GM21825 (cell line): Measurements from ENCODE around the gene TSFM.
"Not testable (repeated sequence)": the region's sequence is repeated elsewhere in the genome, so short reads cannot be mapped to it uniquely, and the experiment has no call there.

Experiments used
- ATAC-seq: cut with Tn5 transposase; IDR thresholded peaks from one replicate; pipeline ENCODE4 v1.9.1; 2021; ENCODE audit warnings: mild to moderate bottlenecking, moderate library complexity; ENCODE audit not compliant: unreplicated experiment

The TSFM gene

DNA sequence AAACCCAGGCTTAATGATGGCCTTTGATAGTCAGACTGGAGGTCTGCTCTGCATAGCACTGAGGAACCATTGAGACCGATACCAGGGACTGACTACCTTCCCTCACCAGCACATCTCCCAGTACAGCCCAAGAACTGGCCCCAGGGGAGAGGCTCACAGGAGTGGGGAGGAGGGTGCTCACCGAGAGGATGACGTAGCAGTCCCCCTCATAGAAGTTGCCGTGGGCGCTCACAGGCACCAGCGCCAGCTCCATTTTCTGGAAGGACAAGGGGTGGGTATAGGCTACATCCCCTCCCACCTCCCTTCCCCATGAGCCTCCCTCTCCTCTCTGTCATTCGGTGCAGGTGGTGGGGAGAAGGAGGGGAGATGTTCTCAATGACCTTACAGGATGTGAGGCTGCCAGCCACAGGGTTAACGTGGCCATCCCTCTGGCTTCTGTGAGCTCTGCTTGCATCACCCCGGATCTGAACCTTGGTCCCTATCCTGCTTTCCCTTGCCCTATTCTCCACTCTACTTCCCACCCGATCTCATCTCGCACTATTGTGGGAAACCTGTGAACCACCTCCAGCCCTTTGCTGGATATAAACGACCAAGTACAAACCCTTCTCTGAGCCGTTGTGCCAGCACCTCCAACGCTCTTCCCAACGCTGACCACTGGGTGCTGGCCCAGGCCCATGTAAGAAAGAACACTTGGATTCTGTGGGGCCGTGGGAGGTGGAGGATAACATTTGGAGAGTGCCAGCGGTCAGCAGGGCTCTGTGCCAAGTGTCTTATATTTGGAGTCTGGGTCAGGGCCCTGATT lies 31.6 kb downstream of the TSFM start:
- no peak for ATAC-seq

DNA sequence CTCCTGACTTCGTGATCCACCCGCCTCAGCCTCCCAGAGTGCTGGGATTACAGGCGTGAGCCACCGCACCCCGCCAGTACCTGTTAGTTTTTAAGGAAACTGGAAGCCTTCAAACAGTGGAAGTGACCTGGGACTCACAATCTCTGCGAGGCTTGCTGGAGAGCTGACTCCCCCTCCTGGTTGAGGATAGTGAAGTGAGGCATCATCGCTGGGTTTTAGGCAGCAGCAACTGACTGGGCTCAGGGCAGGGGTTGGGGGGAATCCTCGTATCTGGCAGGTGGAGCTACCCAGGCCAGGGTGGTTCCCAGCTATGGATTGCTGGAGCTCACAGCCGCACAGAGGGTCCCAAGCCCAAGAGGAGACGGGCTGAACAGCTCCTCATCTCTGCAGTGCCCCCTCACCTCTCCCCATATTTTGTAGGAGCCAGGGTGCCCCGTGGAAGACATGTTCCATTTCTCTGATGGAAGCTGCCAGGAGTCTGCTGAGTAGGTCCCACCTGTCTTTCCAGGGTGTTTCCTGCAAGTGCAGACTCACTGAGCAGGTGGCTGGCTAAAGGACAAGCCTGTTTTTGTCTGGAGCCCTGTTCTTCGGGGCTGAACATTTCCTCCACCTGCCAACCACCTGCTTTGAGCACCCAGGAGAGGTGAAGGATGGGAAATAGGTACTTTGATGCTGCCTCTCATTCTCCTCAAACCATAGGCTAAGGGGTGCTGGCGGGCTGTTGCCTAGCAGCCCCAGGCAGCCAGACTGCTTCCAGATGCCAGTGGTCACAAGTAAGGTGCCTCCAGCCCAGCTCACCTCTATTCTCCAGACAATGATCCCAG lies 32.8 kb downstream of the TSFM start:
- no peak for ATAC-seq

DNA sequence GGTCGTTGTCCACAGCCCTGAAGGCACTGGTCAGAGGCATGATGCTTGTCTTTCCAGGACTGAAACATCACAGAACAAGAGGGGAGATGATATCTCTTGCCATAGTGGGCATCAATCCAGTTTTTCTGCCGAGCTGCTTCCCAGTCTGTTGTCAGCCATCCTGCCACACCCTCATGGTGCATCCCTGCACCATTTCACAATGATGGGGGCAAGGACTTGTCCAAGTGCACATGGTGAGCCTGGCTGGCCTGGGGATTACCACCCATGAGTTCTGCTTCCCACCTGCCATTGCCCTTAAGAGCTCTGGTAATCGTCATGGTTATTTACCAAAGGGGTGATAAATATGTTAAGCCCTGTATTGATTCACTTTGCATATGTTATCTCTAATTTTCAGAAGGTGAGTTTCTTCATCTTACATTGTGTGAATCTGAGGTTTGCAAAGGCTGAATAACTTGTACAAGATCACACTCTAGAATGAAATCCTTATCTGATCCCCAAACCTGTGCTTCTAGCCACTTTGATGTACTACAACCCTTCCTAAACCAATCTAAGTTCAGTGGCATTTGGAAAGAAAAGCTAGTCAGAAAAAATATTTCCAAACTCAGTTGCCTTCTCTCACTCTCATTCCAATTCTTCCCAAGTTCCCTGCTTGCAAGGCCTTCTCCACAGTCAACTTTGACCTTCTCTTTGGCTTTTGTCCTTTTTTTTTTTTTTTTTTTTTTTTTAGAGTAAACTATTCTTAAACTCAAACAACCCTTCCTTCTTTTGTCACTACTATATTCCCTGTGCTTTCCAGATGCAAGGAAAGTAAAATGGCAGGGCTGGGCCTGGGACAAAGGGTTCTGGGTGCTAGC lies 33.6 kb downstream of the TSFM start:
- ATAC-seq = no peak

DNA sequence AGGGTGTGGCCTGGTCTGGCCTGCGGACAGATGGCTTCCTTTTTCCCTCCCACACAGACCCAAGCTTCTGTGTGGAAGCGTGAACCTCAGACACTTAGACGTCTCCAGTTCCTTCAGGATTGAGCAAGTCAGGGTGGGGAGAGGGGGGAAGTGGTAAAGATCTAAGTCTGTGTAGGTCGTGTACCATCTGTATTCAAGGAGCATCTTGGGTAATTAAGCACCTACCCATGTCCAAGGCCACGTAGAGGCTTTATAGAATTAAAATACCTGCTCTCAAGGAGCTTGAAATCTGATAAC lies 34.2 kb downstream of the TSFM start:
- no peak for ATAC-seq

- no peak for ATAC-seq
Measured at GRCh38 chr12:57817261-57817989, 34.8 kb downstream of the TSFM start.

DNA sequence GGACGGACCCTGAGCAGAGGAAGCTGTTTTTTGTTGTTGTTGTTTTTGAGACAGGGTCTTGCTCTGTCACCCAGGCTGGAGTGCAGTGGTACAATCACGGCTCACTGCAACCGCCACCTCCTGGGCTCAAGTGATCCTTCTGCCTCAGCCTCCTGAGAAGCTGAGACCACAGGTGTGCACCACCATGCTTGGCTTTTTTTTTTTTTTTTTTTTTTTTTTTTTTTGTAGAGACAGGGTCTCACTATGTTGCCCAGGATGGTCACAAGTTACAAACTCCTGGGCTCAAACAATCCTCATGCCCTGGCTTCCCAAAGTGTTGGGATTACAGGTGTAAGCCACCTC lies 35.4 kb downstream of the TSFM start:
- ATAC-seq = not testable (repeated sequence)

GRCh38 chr12:57820119-57820518 lies 37.5 kb downstream of the TSFM start:
- ATAC-seq = not testable (repeated sequence)

GRCh38 chr12:57821015-57821414 lies 38.4 kb downstream of the TSFM start:
- not testable (repeated sequence) for ATAC-seq

DNA sequence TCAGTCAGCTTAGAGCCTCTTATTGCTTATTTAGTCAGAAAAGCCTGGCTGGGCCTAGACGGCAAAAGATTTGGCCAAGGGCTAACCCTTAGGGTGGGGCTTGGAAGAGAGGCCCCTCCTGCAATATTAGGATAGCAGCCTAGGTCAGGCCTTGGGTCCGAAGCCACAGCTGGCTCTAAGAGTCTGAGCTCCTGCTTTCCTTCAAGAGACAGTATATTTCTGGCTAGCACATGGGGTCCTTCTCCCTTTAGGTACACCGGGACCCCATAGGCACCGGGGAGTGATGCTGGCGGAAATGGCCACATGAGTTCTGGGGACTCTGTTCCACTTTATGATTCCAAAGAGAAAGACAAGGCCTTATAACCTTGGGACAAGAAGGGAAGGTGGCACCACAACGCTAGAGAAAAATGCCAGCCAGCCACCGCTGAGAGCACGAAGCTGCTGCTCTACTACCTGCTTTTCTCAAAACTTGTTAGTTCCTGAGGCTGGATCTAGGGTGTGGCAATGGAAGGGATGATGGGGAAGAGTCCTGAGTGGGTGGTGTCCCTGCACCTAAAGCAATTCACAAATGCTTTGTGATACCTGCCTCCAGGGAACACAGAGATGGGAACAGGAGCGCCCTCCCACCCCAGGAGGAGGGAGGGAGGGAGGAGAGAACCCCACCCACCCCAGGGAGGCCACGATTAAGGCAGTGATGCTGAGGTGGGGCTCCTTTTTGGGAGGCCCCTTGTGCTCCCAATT lies 39.1 kb downstream of the TSFM start:
- no peak for ATAC-seq

DNA sequence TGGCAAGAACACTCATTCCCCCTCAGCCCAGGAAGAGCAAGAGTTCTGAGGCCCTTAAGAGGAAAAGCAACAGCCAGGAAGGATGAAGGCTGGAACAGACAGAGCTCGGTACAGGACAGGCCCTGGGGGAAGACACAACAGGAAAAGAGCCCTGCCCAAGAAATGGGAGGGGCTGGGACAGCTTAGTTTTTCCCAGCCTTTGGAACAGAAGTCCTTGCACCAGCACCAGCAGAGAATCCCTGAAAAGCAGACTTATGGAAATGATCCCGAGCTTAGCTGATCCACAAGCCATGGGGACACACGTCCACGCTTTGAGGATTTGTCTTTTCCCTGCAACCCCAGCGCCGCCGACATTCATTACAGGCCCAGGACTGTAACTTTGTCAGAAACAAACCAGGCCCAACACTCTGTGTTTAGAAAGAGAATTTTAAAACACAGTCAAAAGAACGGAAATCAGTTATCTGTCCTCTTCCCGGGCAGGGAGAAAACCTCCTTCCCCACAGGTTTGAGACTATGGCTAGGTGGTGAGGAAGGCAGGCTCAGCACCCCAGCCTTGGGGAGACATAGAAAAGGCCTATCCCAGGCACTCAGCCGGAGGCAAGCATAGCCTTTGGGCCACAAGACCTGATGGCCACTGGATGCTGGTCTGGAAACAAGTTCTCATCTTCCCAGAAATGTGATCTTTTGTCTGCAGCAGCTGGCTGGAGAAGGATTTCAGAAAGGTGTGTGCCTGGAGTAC lies 40.0 kb downstream of the TSFM start:
- no peak for ATAC-seq

GRCh38 chr12:57823131-57823907 lies 40.7 kb downstream of the TSFM start:
- no peak for ATAC-seq

- ATAC-seq = no peak
Measured at GRCh38 chr12:57823908-57824640, 41.5 kb downstream of the TSFM start.

- ATAC-seq = no peak
Measured at GRCh38 chr12:57825451-57825850, 42.9 kb downstream of the TSFM start.

- no peak for ATAC-seq
Measured at GRCh38 chr12:57826400-57826799, 43.8 kb downstream of the TSFM start.

GRCh38 chr12:57826966-57827365 lies 44.4 kb downstream of the TSFM start:
- ATAC-seq = no peak

- no peak for ATAC-seq
Measured at GRCh38 chr12:57829025-57829777, 46.6 kb downstream of the TSFM start.

DNA sequence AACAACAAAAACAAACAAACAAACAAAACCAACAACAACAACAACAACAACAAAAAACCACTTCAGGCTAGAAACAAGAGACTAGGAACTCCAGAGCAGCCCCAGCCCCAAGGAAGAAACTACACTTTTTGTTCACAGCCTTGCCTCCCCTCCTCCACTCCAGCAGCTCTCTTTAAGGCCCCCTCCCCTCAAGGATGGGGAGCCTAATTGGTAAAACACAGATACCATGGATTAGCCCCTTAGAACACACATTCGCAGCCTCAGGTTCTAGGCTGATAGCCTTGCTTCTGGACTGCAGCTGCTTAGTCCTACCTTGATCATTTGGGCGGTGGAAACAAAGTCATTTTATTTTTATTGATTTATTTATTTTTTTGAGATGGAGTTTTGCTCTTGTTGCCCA lies 47.8 kb downstream of the TSFM start:
- ATAC-seq = no peak
